Trophoblast cell (in vitro differentiated cells and primary cell): ENCODE measurements around the gene MIGA2.

Source experiments
- DNase-seq, 2 donors: peaks; one replicate each; pipeline ENCODE4 v3.0.0-alpha.2; 2016
- H2AFZ ChIP-seq: 2 replicates; pipeline ENCODE4 v1.6.1; 2013; ENCODE audit warnings: low read length, moderate library complexity, mild to moderate bottlenecking; ENCODE audit not compliant: insufficient read depth, poor library complexity
- H2AK5ac ChIP-seq: 2 replicates; pipeline ENCODE4 v1.6.1; 2013; ENCODE audit warnings: mild to moderate bottlenecking, low read length
- H2BK120ac ChIP-seq: 2 replicates; pipeline ENCODE4 v1.6.1; 2013; ENCODE audit warnings: low read length, mild to moderate bottlenecking, moderate library complexity; ENCODE audit not compliant: insufficient read depth, poor library complexity
- H2BK12ac ChIP-seq: 2 replicates; pipeline ENCODE4 v1.6.1; 2013; ENCODE audit warnings: mild to moderate bottlenecking, low read length, moderate library complexity
- H2BK5ac ChIP-seq: 2 replicates; pipeline ENCODE4 v1.6.1; 2013; ENCODE audit warnings: low read length, low read depth, moderate library complexity, mild to moderate bottlenecking; ENCODE audit not compliant: poor library complexity
- H3K14ac ChIP-seq: 2 replicates; pipeline ENCODE4 v1.6.1; 2013; ENCODE audit warnings: mild to moderate bottlenecking, low read length
- H3K18ac ChIP-seq: 2 replicates; pipeline ENCODE4 v1.6.1; 2013; ENCODE audit warnings: mild to moderate bottlenecking, low read length
- H3K23ac ChIP-seq: 2 replicates; pipeline ENCODE4 v1.6.1; 2013; ENCODE audit warnings: low read length
- H3K27ac ChIP-seq: 2 replicates; pipeline ENCODE4 v1.5.1; 2013; ENCODE audit warnings: low read depth, mild to moderate bottlenecking, inconsistent platforms, low read length, moderate library complexity
- H3K27me3 ChIP-seq: 2 replicates; pipeline ENCODE4 v1.6.1; 2013; ENCODE audit warnings: inconsistent platforms, mild to moderate bottlenecking, low read length, moderate library complexity; ENCODE audit not compliant: insufficient read depth
- H3K36me3 ChIP-seq, 2 experiments: 1 replicate in 1 of 2; 2 replicates in 1 of 2; pipeline ENCODE4 v1.6.1; 2013; ENCODE audit warnings: low read length in 2 of 2, mild to moderate bottlenecking in 2 of 2, moderate library complexity in 1 of 2; ENCODE audit not compliant: insufficient read depth in 2 of 2, control insufficient read depth in 1 of 2
- H3K4ac ChIP-seq: 2 replicates; pipeline ENCODE4 v1.6.1; 2013; ENCODE audit warnings: low read depth, mild to moderate bottlenecking, low read length, moderate library complexity
- H3K4me1 ChIP-seq, 2 experiments: 1 replicate in 1 of 2; 2 replicates in 1 of 2; pipeline ENCODE4 v1.6.1; 2013; ENCODE audit warnings: low read length in 2 of 2, mild to moderate bottlenecking in 2 of 2, moderate library complexity in 1 of 2; ENCODE audit not compliant: insufficient read depth in 2 of 2, control insufficient read depth in 1 of 2
- H3K4me2 ChIP-seq: 2 replicates; pipeline ENCODE4 v1.6.1; 2013; ENCODE audit warnings: inconsistent platforms, mild to moderate bottlenecking, low read length, moderate library complexity
- H3K4me3 ChIP-seq: 2 replicates; pipeline ENCODE4 v1.5.1; 2013; ENCODE audit warnings: mild to moderate bottlenecking, low read depth, low read length, inconsistent platforms
- H3K79me1 ChIP-seq: one replicate; pipeline ENCODE4 v1.6.1; 2013; ENCODE audit warnings: low read length
- H3K79me2 ChIP-seq: 2 replicates; pipeline ENCODE4 v1.6.1; 2013; ENCODE audit warnings: low read length, mild to moderate bottlenecking; ENCODE audit not compliant: control insufficient read depth, insufficient read depth, poor library complexity
- H3K9ac ChIP-seq: 2 replicates; pipeline ENCODE4 v1.6.1; 2013; ENCODE audit warnings: mild to moderate bottlenecking, low read length
- H3K9me3 ChIP-seq: 2 replicates; pipeline ENCODE4 v1.6.1; 2013; ENCODE audit warnings: low read depth, mild to moderate bottlenecking, control low read depth, inconsistent platforms, low read length; ENCODE audit not compliant: insufficient read depth
- H4K12ac ChIP-seq: 2 replicates; pipeline ENCODE4 v1.6.1; 2013; ENCODE audit warnings: low read depth, mild to moderate bottlenecking, low read length, moderate library complexity
- H4K8ac ChIP-seq: 2 replicates; pipeline ENCODE4 v1.6.1; 2013; ENCODE audit warnings: low read depth, mild to moderate bottlenecking, low read length, moderate library complexity
- H4K91ac ChIP-seq: one replicate; pipeline ENCODE4 v1.6.1; 2013; ENCODE audit warnings: low read depth, mild to moderate bottlenecking, low read length, moderate library complexity
- WGBS: extraction: QIAGEN DNeasy Blood & Tissue Kit; methylation state at CpG from one replicate; pipeline ENCODE4 v1.1.7; 2013; ENCODE audit warnings: missing lambda C conversion rate; ENCODE audit not compliant: insufficient read length, insufficient coverage; ENCODE audit errors: extremely low coverage; 5-methylcytosine and 5-hydroxymethylcytosine counted together

The MIGA2 gene

DNA sequence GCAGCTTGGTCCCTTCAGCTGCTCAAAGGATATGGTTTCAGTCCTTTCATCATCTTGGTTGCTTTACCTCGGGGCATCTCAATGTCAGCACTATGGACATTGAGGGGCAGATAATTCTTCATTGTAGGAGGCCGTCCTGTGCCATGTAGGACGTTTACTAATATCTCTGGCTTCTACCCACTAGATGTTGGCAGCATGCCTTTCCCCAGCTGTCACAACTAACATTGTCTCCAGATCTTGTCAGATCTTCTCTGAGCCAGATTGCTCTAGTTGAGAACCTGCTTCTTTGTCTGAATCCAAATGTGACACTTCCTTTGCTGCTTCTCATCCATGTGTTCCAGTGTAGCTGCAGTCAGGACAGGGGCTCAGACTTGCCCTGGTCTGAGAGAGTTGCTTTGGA is 85.1 kb downstream of the MIGA2 start:
- Histone ChIP-seq H3K23ac (no peak overlapping the region), H3K79me1 (peaks cover under 1% of the 10 kb centered on the region), H2BK12ac (no peak overlapping the region), H3K27me3 (no peaks in the 10 kb centered on the region), H3K9me3 (no peaks in the 10 kb centered on the region), H3K4ac (no peak overlapping the region), H2AFZ (no peak overlapping the region), H3K79me2 (no peaks in the 10 kb centered on the region), H2BK120ac (no peak overlapping the region), H2BK5ac (no peak overlapping the region), H4K12ac (no peak overlapping the region), H3K27ac (no peak overlapping the region), H3K36me3 (peaks cover 24 to 42% of the 10 kb centered on the region in 2 experiments), H3K4me2 (no peak overlapping the region), H4K8ac (no peak overlapping the region), H3K4me3 (no peak overlapping the region), H3K4me1 (peaks cover 0 to 1% of the 10 kb centered on the region in 2 experiments), H3K14ac (no peak overlapping the region), H3K18ac (no peak overlapping the region), H4K91ac (no peak overlapping the region), H2AK5ac (no peak overlapping the region), H3K9ac (no peak overlapping the region)
- DNase-seq: no peak
- whole genome bisulfite sequencing: no CpG with 5 or more reads among the region's 3 CpGs
